ENCODE results near the gene CHRM4. TPM values are rescaled to one million over a fixed set of nuclear protein-coding genes. Genes with fewer than 3 reads are reported as not detected.

Gene CHRM4
- total and polyA plus RNA-seq, 2 experiments from 2014 or later = 0.30 TPM; not detected in 1

- H3K9me3 ChIP-seq (ENCODE audit: low read depth) = no peaks in the 10 kb centered on the region
- H3K27ac ChIP-seq = no peak overlapping the region
- H3K4me2 ChIP-seq = peak overlapping the region; percentile 100
- H3K79me2 ChIP-seq = no peaks in the 10 kb centered on the region
- WGBS (ENCODE audit: low lambda C conversion rate, missing lambda C conversion rate) = 6% methylated on average over 79 of the region's 80 CpGs
- H3K27me3 ChIP-seq = peaks cover 43% of the 10 kb centered on the region
- H3K9me2 ChIP-seq (replicated peaks; ENCODE audit: insufficient read depth) = no peaks in the 10 kb centered on the region
- TF ChIP-seq EZH2 (IDR thresholded peaks at IDR 0.05; ENCODE audit: borderline replicate concordance) (no peak), EZH2phosphoT487 (IDR thresholded peaks at IDR 0.05; ENCODE audit: low read depth, severe bottlenecking, unreplicated experiment) (no peak), CTCF (IDR thresholded peaks at IDR 0.05; ENCODE audit: poor library complexity) (peak; percentile 90)
- H4K20me1 ChIP-seq (ENCODE audit: insufficient read depth, poor library complexity, severe bottlenecking) = no peaks in the 10 kb centered on the region
- no peaks in the 10 kb centered on the region for H3K36me3 ChIP-seq (replicated peaks; ENCODE audit: insufficient read depth, low read depth)
- H2AFZ ChIP-seq = no peak overlapping the region
- H3K4me1 ChIP-seq (ENCODE audit: insufficient read depth) = peaks cover 23% of the 10 kb centered on the region
- peak overlapping the region; percentile 52 for H3K4me3 ChIP-seq
- DNase-seq (ENCODE audit: low spot score) = peak; percentile 89
Observed at GRCh38 chr11:46389450-46390330, 1.9 kb downstream of the CHRM4 start.

GRCh38 chr11:46388619-46389449 lies 2.7 kb downstream of the CHRM4 start:
- peak overlapping the region; percentile 100 for H3K4me2 ChIP-seq
- no peak overlapping the region for H2AFZ ChIP-seq
- no peak overlapping the region for H3K4me3 ChIP-seq
- H3K27me3 ChIP-seq = peaks cover 43% of the 10 kb centered on the region
- TF ChIP-seq EZH2 (IDR thresholded peaks at IDR 0.05; ENCODE audit: borderline replicate concordance) (peak; percentile 14), CTCF (IDR thresholded peaks at IDR 0.05; ENCODE audit: poor library complexity) (no peak)
- no peaks in the 10 kb centered on the region for H3K9me2 ChIP-seq (replicated peaks; ENCODE audit: insufficient read depth)
- H3K9me3 ChIP-seq (ENCODE audit: low read depth) = no peaks in the 10 kb centered on the region
- H3K79me2 ChIP-seq = no peaks in the 10 kb centered on the region
- H3K36me3 ChIP-seq (replicated peaks; ENCODE audit: insufficient read depth, low read depth) = no peaks in the 10 kb centered on the region
- H4K20me1 ChIP-seq (ENCODE audit: insufficient read depth, poor library complexity, severe bottlenecking) = no peaks in the 10 kb centered on the region
- WGBS (ENCODE audit: low lambda C conversion rate, missing lambda C conversion rate) = 6% methylated on average over 21 of the region's 21 CpGs
- H3K27ac ChIP-seq = no peak overlapping the region
- H3K4me1 ChIP-seq (ENCODE audit: insufficient read depth) = peaks cover 23% of the 10 kb centered on the region
- DNase-seq (ENCODE audit: low spot score) = no peak

DNA sequence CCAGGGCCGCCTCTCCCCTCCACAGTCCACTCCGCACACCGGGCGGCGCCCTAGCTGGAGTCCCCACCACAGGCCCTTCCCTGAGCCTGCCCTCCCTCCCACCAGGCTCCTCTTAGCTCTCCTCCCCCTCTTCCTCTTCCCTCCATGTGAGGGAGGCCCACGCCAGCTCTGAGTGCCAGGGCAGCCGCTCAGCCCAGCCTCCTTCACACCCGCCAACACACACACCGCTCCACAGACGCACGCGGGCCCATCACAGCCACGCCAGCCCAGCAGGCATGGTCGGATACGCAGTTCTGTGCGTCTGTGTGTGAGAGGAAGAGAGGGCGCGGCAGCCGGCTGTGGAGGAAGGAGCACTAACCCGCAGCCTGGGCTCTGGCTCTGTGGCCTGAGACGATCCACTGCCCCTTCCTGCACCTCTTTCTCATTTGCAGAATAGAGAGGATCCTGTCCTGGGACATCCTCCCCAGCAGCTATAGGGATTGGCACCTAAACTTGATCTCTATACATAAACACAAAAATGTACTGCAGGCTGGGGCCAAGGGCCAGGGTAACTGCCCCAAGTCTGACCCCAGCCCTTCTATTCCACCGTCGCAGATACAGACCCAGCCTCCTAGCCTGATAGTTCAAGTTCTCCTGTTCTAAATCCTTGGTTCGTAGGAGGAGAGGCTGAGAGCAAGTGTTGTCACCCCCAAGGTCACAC lies 3.5 kb downstream of the CHRM4 start:
- H3K9me2 ChIP-seq (replicated peaks; ENCODE audit: insufficient read depth) = no peaks in the 10 kb centered on the region
- DNase-seq (ENCODE audit: low spot score) = no peak

More for the DNA sequence above, 3.5 kb downstream of the CHRM4 start:
- H3K27ac ChIP-seq = no peak overlapping the region
- no peak overlapping the region for H3K4me2 ChIP-seq
- H3K4me1 ChIP-seq (ENCODE audit: insufficient read depth) = peaks cover 23% of the 10 kb centered on the region
- no peaks in the 10 kb centered on the region for H3K36me3 ChIP-seq (replicated peaks; ENCODE audit: insufficient read depth, low read depth)
- no peak for TF ChIP-seq EZH2 (IDR thresholded peaks at IDR 0.05; ENCODE audit: borderline replicate concordance)
- TF ChIP-seq EZH2phosphoT487 (IDR thresholded peaks at IDR 0.05; ENCODE audit: low read depth, severe bottlenecking, unreplicated experiment) = no peak
- no peak for TF ChIP-seq CTCF (IDR thresholded peaks at IDR 0.05; ENCODE audit: poor library complexity)
- H3K9me3 ChIP-seq (ENCODE audit: low read depth) = no peaks in the 10 kb centered on the region
- no peak overlapping the region for H2AFZ ChIP-seq
- 38% methylated on average over 24 of the region's 24 CpGs for WGBS (ENCODE audit: low lambda C conversion rate, missing lambda C conversion rate)
- H3K27me3 ChIP-seq = peaks cover 43% of the 10 kb centered on the region
- peaks cover 6% of the 10 kb centered on the region for H4K20me1 ChIP-seq (ENCODE audit: insufficient read depth, poor library complexity, severe bottlenecking)
- peaks cover 4% of the 10 kb centered on the region for H3K79me2 ChIP-seq
- H3K4me3 ChIP-seq = no peak overlapping the region

All from hepatocyte (in vitro differentiated cells).